Measurements from ENCODE around the gene ARF6. TPM values are rescaled to one million over a fixed set of nuclear protein-coding genes. Genes with fewer than 3 reads are reported as not detected.
A peak's percentile ranks its signal among the peaks of the same experiment; 100 is the strongest.

The ARF6 gene
- polyA plus RNA-seq, 1 of the 3 experiments (the other 2 are of a cell fraction): 45.2 TPM

DNA sequence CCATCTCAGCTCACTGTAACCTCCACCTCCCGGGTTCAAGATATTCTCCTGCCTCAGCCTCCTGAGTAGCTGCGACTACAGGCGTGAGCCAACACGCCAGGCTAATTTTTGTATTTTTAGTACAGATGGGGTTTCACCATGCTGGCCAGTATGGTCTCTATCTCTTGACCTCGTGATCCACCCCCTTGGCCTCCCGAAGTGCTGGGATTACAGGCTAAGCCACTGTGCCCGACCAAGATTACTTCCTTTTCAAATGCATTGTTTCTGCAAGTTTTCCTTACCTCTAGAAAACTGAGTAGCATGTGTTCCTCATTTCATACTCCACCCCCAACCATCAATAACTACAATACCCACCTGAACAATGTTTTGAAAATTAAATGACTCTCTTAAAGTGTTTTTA is 13.1 kb downstream of the ARF6 start:
- TF ChIP-seq YY1 (IDR thresholded peaks at IDR 0.05; ENCODE audit: low read depth): no peak
- TF ChIP-seq RCOR1 (IDR thresholded peaks at IDR 0.05; ENCODE audit: low read length): no peak
- no peak for TF ChIP-seq NRF1 (IDR thresholded peaks at IDR 0.05; ENCODE audit: low read depth, low read length)
- TF ChIP-seq FOSL2 (IDR thresholded peaks at IDR 0.05; ENCODE audit: borderline replicate concordance, low read depth): no peak
- TF ChIP-seq FOXM1 (IDR thresholded peaks at IDR 0.05; ENCODE audit: low read depth): no peak
- TF ChIP-seq RFX5 (IDR thresholded peaks at IDR 0.05; ENCODE audit: low read length): no peak
- TF ChIP-seq, protein P1, sequence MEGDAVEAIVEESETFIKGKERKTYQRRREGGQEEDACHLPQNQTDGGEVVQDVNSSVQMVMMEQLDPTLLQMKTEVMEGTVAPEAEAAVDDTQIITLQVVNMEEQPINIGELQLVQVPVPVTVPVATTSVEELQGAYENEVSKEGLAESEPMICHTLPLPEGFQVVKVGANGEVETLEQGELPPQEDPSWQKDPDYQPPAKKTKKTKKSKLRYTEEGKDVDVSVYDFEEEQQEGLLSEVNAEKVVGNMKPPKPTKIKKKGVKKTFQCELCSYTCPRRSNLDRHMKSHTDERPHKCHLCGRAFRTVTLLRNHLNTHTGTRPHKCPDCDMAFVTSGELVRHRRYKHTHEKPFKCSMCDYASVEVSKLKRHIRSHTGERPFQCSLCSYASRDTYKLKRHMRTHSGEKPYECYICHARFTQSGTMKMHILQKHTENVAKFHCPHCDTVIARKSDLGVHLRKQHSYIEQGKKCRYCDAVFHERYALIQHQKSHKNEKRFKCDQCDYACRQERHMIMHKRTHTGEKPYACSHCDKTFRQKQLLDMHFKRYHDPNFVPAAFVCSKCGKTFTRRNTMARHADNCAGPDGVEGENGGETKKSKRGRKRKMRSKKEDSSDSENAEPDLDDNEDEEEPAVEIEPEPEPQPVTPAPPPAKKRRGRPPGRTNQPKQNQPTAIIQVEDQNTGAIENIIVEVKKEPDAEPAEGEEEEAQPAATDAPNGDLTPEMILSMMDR (IDR thresholded peaks at IDR 0.05): no peak
- no peak for TF ChIP-seq EZH2phosphoT487 (IDR thresholded peaks at IDR 0.05; ENCODE audit: borderline replicate concordance, low read depth)
- TF ChIP-seq GATA2 (CRISPR knock-in tag; IDR thresholded peaks at IDR 0.05): no peak
- TF ChIP-seq, protein P2, sequence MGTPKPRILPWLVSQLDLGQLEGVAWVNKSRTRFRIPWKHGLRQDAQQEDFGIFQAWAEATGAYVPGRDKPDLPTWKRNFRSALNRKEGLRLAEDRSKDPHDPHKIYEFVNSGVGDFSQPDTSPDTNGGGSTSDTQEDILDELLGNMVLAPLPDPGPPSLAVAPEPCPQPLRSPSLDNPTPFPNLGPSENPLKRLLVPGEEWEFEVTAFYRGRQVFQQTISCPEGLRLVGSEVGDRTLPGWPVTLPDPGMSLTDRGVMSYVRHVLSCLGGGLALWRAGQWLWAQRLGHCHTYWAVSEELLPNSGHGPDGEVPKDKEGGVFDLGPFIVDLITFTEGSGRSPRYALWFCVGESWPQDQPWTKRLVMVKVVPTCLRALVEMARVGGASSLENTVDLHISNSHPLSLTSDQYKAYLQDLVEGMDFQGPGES (IDR thresholded peaks at IDR 0.05; ENCODE audit: low read depth, low read length): no peak
- TF ChIP-seq POLR2AphosphoS5 (IDR thresholded peaks at IDR 0.05; ENCODE audit: low read depth, low read length): no peak
- TF ChIP-seq, protein P3, sequence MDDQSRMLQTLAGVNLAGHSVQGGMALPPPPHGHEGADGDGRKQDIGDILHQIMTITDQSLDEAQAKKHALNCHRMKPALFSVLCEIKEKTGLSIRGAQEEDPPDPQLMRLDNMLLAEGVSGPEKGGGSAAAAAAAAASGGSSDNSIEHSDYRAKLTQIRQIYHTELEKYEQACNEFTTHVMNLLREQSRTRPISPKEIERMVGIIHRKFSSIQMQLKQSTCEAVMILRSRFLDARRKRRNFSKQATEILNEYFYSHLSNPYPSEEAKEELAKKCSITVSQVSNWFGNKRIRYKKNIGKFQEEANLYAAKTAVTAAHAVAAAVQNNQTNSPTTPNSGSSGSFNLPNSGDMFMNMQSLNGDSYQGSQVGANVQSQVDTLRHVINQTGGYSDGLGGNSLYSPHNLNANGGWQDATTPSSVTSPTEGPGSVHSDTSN (IDR thresholded peaks at IDR 0.05): no peak
- Histone ChIP-seq H3K4me1 (ENCODE audit: control insufficient read depth in 1 of 2, insufficient read depth in 2 of 2, low read depth in 1 of 2, low read length in 1 of 2) (peaks cover 0 to 16% of the 10 kb centered on the region in 2 experiments; a peak in 2 of 4 replicates), H2AFZ (ENCODE audit: low read depth) (no peak overlapping the region; the same call in 1 of the 2 replicates), H3K9me2 (no peaks in the 10 kb centered on the region), H3K36me3 (replicated peaks in 1 of 2; ENCODE audit: control insufficient read depth in 1 of 2, insufficient read depth in 2 of 2, low read length in 1 of 2) (no peaks in the 10 kb centered on the region), H3K9me3 (no peaks in the 10 kb centered on the region), H3K27me3 (ENCODE audit: insufficient read depth) (no peaks in the 10 kb centered on the region), H3K27ac (ENCODE audit: low read depth in 2 of 2, low read length in 1 of 2) (peak overlapping the region in 1 of 2 experiments; percentile 99; a peak in 1 of 4 replicates), H3F3A (replicated peaks; ENCODE audit: insufficient read depth) (peaks cover 40% of the 10 kb centered on the region), H4K20me1 (ENCODE audit: insufficient read depth) (no peaks in the 10 kb centered on the region), H3K9ac (no peak overlapping the region), H3K4me2 (no peak overlapping the region), H3K4me3 (ENCODE audit: low read depth in 2 of 2, low read length in 1 of 2) (no peak overlapping the region), H3K79me2 (ENCODE audit: insufficient read depth) (peaks cover 21% of the 10 kb centered on the region)
- WGBS (ENCODE audit: low lambda C conversion rate): 91% methylated on average over 7 of the region's 7 CpGs
- POLR2A ChIA-PET: interaction anchor here (1.0 kb wide), 1 partner anchor 53 kb away, joined by 3 read pairs; the partner anchor contains the start of gene NEMF
- CTCF ChIA-PET: no interaction called here
- no peak for DNase-seq

DNA sequence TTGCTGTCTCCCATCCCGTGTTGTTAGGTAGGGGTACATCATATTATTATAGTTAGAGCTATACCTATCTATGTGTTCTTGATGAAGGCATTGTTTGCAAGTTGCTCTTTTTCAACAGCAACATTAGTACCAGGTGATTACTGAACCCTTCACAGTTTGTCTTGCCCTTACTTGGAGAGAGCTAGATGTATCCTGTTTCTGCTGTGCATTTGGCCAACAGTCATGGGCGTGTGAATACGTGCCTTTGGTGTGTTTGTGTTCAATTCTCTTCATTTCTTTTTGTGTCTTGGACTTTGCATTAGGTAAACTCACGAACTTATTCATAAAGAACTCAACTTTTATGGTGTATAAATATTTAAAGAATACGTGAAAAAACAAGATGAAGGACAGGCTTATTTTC is 14.3 kb downstream of the ARF6 start:
- POLR2A ChIA-PET: no interaction called here
- DNase-seq: no peak
- H3K4me2 ChIP-seq: peak overlapping the region; percentile 76; the same call in 1 of the 2 replicates
- no peaks in the 10 kb centered on the region for H3K9me3 ChIP-seq
- H3K79me2 ChIP-seq (ENCODE audit: insufficient read depth): peaks cover 13% of the 10 kb centered on the region
- H3K4me1 ChIP-seq (ENCODE audit: control insufficient read depth in 1 of 2, insufficient read depth in 2 of 2, low read depth in 1 of 2, low read length in 1 of 2): peaks cover 0 to 22% of the 10 kb centered on the region in 2 experiments; a peak in 2 of 4 replicates
- H3K27ac ChIP-seq (ENCODE audit: low read depth in 2 of 2, low read length in 1 of 2): peak overlapping the region; percentile 54 to 99; a peak in 3 of 4 replicates
- H3K4me3 ChIP-seq (ENCODE audit: low read depth in 2 of 2, low read length in 1 of 2): peak overlapping the region in 1 of 2 experiments; percentile 37; a peak in 1 of 4 replicates
- no peaks in the 10 kb centered on the region for H3K9me2 ChIP-seq
- H4K20me1 ChIP-seq (ENCODE audit: insufficient read depth): no peaks in the 10 kb centered on the region
- CTCF ChIA-PET: no interaction called here
- WGBS (ENCODE audit: low lambda C conversion rate): 56% methylated on average over 5 of the region's 5 CpGs
- H3K9ac ChIP-seq: peak overlapping the region; percentile 71; the same call in 1 of the 2 replicates
- H3K36me3 ChIP-seq (replicated peaks in 1 of 2; ENCODE audit: control insufficient read depth in 1 of 2, insufficient read depth in 2 of 2, low read length in 1 of 2): no peaks in the 10 kb centered on the region
- peaks cover 43% of the 10 kb centered on the region for H3F3A ChIP-seq (replicated peaks; ENCODE audit: insufficient read depth)
- no peaks in the 10 kb centered on the region for H3K27me3 ChIP-seq (ENCODE audit: insufficient read depth)
- peak overlapping the region; percentile 57 for H2AFZ ChIP-seq (ENCODE audit: low read depth)
- TF ChIP-seq MXI1 (IDR thresholded peaks at IDR 0.05; ENCODE audit: low read depth, low read length): no peak
- no peak for TF ChIP-seq SIN3A (IDR thresholded peaks at IDR 0.05; ENCODE audit: borderline replicate concordance, low read depth, low read length)
- TF ChIP-seq, protein P4, sequence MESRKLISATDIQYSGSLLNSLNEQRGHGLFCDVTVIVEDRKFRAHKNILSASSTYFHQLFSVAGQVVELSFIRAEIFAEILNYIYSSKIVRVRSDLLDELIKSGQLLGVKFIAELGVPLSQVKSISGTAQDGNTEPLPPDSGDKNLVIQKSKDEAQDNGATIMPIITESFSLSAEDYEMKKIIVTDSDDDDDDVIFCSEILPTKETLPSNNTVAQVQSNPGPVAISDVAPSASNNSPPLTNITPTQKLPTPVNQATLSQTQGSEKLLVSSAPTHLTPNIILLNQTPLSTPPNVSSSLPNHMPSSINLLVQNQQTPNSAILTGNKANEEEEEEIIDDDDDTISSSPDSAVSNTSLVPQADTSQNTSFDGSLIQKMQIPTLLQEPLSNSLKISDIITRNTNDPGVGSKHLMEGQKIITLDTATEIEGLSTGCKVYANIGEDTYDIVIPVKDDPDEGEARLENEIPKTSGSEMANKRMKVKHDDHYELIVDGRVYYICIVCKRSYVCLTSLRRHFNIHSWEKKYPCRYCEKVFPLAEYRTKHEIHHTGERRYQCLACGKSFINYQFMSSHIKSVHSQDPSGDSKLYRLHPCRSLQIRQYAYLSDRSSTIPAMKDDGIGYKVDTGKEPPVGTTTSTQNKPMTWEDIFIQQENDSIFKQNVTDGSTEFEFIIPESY (IDR thresholded peaks at IDR 0.05; ENCODE audit: borderline replicate concordance, low read depth): no peak
- no peak for TF ChIP-seq SMC3 (IDR thresholded peaks at IDR 0.05; ENCODE audit: low read depth, low read length)
- no peak for TF ChIP-seq TCF12 (IDR thresholded peaks at IDR 0.05)
- TF ChIP-seq, protein P3 (IDR thresholded peaks at IDR 0.05): no peak
- no peak for TF ChIP-seq ELF1 (IDR thresholded peaks at IDR 0.05)
- no peak for TF ChIP-seq JUND (IDR thresholded peaks at IDR 0.05)
- TF ChIP-seq NRF1 (IDR thresholded peaks at IDR 0.05; ENCODE audit: low read depth, low read length): no peak
- no peak for TF ChIP-seq FOSL2 (IDR thresholded peaks at IDR 0.05; ENCODE audit: borderline replicate concordance, low read depth)
